ENCODE measurements around the gene PPP3CA.
"Not testable (repeated sequence)": the region's sequence is repeated elsewhere in the genome, so short reads cannot be mapped to it uniquely, and the experiment has no call there.

The PPP3CA gene

GRCh38 chr4:101182688-101183087 is 164.6 kb downstream of the PPP3CA start:
- in situ Hi-C loops (cut with MboI; ENCODE audit: low sequenced_read_pairs) = not testable (repeated sequence)

- in situ Hi-C loops (cut with MboI; ENCODE audit: low sequenced_read_pairs) = no loop called here
These were observed 168.6 kb downstream of the PPP3CA start for GRCh38 chr4:101178731-101179130.

GRCh38 chr4:101177154-101177553 is 170.2 kb downstream of the PPP3CA start:
- in situ Hi-C loops (cut with MboI; ENCODE audit: low sequenced_read_pairs) = no loop called here

- in situ Hi-C loops (cut with MboI; ENCODE audit: low sequenced_read_pairs) = no loop called here
These were observed 171.2 kb downstream of the PPP3CA start for GRCh38 chr4:101175896-101176676.

GRCh38 chr4:101174679-101175345 is 172.5 kb downstream of the PPP3CA start:
- in situ Hi-C loops (cut with MboI; ENCODE audit: low sequenced_read_pairs) = no loop called here

GRCh38 chr4:101172369-101172768 is 175.0 kb downstream of the PPP3CA start:
- in situ Hi-C loops (cut with MboI; ENCODE audit: low sequenced_read_pairs) = no loop called here

- in situ Hi-C loops (cut with MboI; ENCODE audit: low sequenced_read_pairs) = no loop called here
These were observed 175.6 kb downstream of the PPP3CA start for GRCh38 chr4:101171747-101172146.

GRCh38 chr4:101169044-101170014 is 178.0 kb downstream of the PPP3CA start:
- in situ Hi-C loops (cut with MboI; ENCODE audit: low sequenced_read_pairs) = loop anchor here (10.0 kb wide), 1 partner anchor 555 kb away; no protein-coding TSS in a partner anchor

- in situ Hi-C loops (cut with MboI; ENCODE audit: low sequenced_read_pairs) = loop anchor here (10.0 kb wide), 1 partner anchor 561 kb away; no protein-coding TSS in a partner anchor
These were observed 183.4 kb downstream of the PPP3CA start for GRCh38 chr4:101163936-101164335.

- in situ Hi-C loops (cut with MboI; ENCODE audit: low sequenced_read_pairs) = loop anchor here (10.0 kb wide), 1 partner anchor 562 kb away; no protein-coding TSS in a partner anchor
These were observed 184.3 kb downstream of the PPP3CA start for GRCh38 chr4:101162990-101163380.

- in situ Hi-C loops (cut with MboI; ENCODE audit: low sequenced_read_pairs) = loop anchor here (10.0 kb wide), 1 partner anchor 564 kb away; no protein-coding TSS in a partner anchor
These were observed 186.3 kb downstream of the PPP3CA start for GRCh38 chr4:101160792-101161592.

- in situ Hi-C loops (cut with MboI; ENCODE audit: low sequenced_read_pairs) = no loop called here
These were observed 188.8 kb downstream of the PPP3CA start for GRCh38 chr4:101158507-101158906.

GRCh38 chr4:101158134-101158482 is 189.2 kb downstream of the PPP3CA start:
- in situ Hi-C loops (cut with MboI; ENCODE audit: low sequenced_read_pairs) = no loop called here

- in situ Hi-C loops (cut with MboI; ENCODE audit: low sequenced_read_pairs) = no loop called here
These were observed 189.8 kb downstream of the PPP3CA start for GRCh38 chr4:101157415-101158133.

- in situ Hi-C loops (cut with MboI; ENCODE audit: low sequenced_read_pairs) = no loop called here
These were observed 190.6 kb downstream of the PPP3CA start for GRCh38 chr4:101156619-101157310.

- in situ Hi-C loops (cut with MboI; ENCODE audit: low sequenced_read_pairs) = no loop called here
These were observed 191.4 kb downstream of the PPP3CA start for GRCh38 chr4:101155945-101156344.

GRCh38 chr4:101155368-101155767 is 192.0 kb downstream of the PPP3CA start:
- in situ Hi-C loops (cut with MboI; ENCODE audit: low sequenced_read_pairs) = no loop called here

- in situ Hi-C loops (cut with MboI; ENCODE audit: low sequenced_read_pairs) = no loop called here
These were observed 193.7 kb downstream of the PPP3CA start for GRCh38 chr4:101153653-101154052.

- in situ Hi-C loops (cut with MboI; ENCODE audit: low sequenced_read_pairs) = no loop called here
These were observed 194.8 kb downstream of the PPP3CA start for GRCh38 chr4:101152521-101152920.
